CD4-positive, alpha-beta memory T cell (primary cell): ENCODE results near the gene LSS. TPM values are rescaled to one million over a fixed set of nuclear protein-coding genes. Genes with fewer than 3 reads are reported as not detected.

Experiments used
- CTCF ChIA-PET: fragments of 350-600 bp; sonication (Branson Sonifier 250); formaldehyde crosslinking; loops from one replicate; lab custom pipeline; 2021; ENCODE audit warnings: inconsistent platforms; ENCODE audit not compliant: partially characterized antibody; lab: Charles Lee
- POLR2A ChIA-PET: fragments of 350-600 bp; sonication (Branson Sonifier 250); formaldehyde crosslinking; loops from one replicate; lab custom pipeline; 2021; ENCODE audit not compliant: partially characterized antibody; lab: Charles Lee
- DNase-seq, 5 donors: peaks; one replicate each; pipeline versions ENCODE4 v3.0.0 to v3.0.0-alpha.2; 2020 to 2022; ENCODE audit warnings: mixed read lengths in 1 of 5
- H3K27ac ChIP-seq: one replicate; pipeline ENCODE4 v1.7.0; 2013; ENCODE audit warnings: low read depth, low read length
- H3K27me3 ChIP-seq: 2 replicates; pipeline ENCODE4 v1.7.0; 2013; ENCODE audit warnings: mild to moderate bottlenecking, low read length, moderate library complexity; ENCODE audit not compliant: insufficient read depth
- H3K36me3 ChIP-seq: 2 replicates; pipeline ENCODE4 v1.7.0; 2013; ENCODE audit warnings: mild to moderate bottlenecking, low read length, moderate library complexity; ENCODE audit not compliant: insufficient read depth
- H3K4me1 ChIP-seq: 2 replicates; pipeline ENCODE4 v1.7.0; 2013; ENCODE audit warnings: mild to moderate bottlenecking, low read length, moderate library complexity; ENCODE audit not compliant: insufficient read depth
- H3K4me3 ChIP-seq, 2 donors: one replicate each; pipeline ENCODE4 v1.7.0; 2013; ENCODE audit warnings: low read length in 2 of 2, mild to moderate bottlenecking in 1 of 2
- H3K9me3 ChIP-seq, 2 donors: one replicate each; pipeline ENCODE4 v1.7.0; 2013; ENCODE audit warnings: low read length in 2 of 2, control low read depth in 1 of 2; ENCODE audit not compliant: control insufficient read depth in 1 of 2
- H3K27ac Mint-ChIP-seq, 7 donors: one replicate each; pipeline ENCODE4 v1.8.0; 2020 to 2021; ENCODE audit warnings: mixed read lengths in 7 of 7, mild to moderate bottlenecking in 6 of 7, inconsistent platforms in 3 of 7, moderate library complexity in 3 of 7
- H3K27me3 Mint-ChIP-seq, 2 donors: one replicate each; pipeline ENCODE4 v1.8.0; 2020 to 2021; ENCODE audit warnings: mixed read lengths in 2 of 2
- H3K36me3 Mint-ChIP-seq, 2 donors: one replicate each; pipeline ENCODE4 v1.8.0; 2020 to 2021; ENCODE audit warnings: mixed read lengths in 2 of 2, inconsistent platforms in 1 of 2, mild to moderate bottlenecking in 1 of 2
- H3K4me1 Mint-ChIP-seq, 4 donors: one replicate each; pipeline ENCODE4 v1.8.0; 2020 to 2021; ENCODE audit warnings: mixed read lengths in 4 of 4, mild to moderate bottlenecking in 1 of 4
- H3K4me3 Mint-ChIP-seq, 8 donors: one replicate each; pipeline ENCODE4 v1.8.0; 2020 to 2021; ENCODE audit warnings: mixed read lengths in 8 of 8, mild to moderate bottlenecking in 7 of 8, moderate library complexity in 6 of 8, inconsistent platforms in 3 of 8
- H3K9me3 Mint-ChIP-seq, 8 donors: one replicate each; pipeline ENCODE4 v1.8.0; 2020 to 2021; ENCODE audit warnings: mixed read lengths in 8 of 8, mild to moderate bottlenecking in 5 of 8, inconsistent platforms in 3 of 8, moderate library complexity in 1 of 8
- intact Hi-C: fragments of 100-400 bp; cut with micrococcal nuclease; formaldehyde crosslinking; loops from one replicate; pipeline ENCODE4 v1.15.1; 2023
- polyA plus RNA-seq, 2 donors: library from polyadenylated mRNA; unstranded; fragments of 300-500 nt; fragmentation: Illumina TruSeq; gene quantifications; one replicate each; pipeline ENCODE4 v1.2.3, GENCODE V29; 2021
- total RNA-seq, 2 experiments: library from RNA; stranded (reverse); gene quantifications; one replicate each; pipeline ENCODE4 v1.2.3, GENCODE V29; 2021

The LSS gene
- total and polyA plus RNA-seq, 4 experiments from 2014 or later = 15.3 to 54.5 (median 35.1) TPM

GRCh38 chr21:46265736-46266525 lies 37.4 kb upstream of the LSS start:
- CTCF ChIA-PET = no interaction called here
- Mint-ChIP-seq H3K27ac (no peak overlapping the region), H3K27me3 (no peaks in the 10 kb centered on the region), H3K4me1 (no peaks in the 10 kb centered on the region), H3K36me3 (peaks cover 32 to 62% of the 10 kb centered on the region in 2 donors), H3K4me3 (no peak overlapping the region), H3K9me3 (no peaks in the 10 kb centered on the region)
- Histone ChIP-seq H3K36me3 (peaks cover 72% of the 10 kb centered on the region), H3K27me3 (no peaks in the 10 kb centered on the region), H3K9me3 (no peaks in the 10 kb centered on the region), H3K4me3 (no peak overlapping the region), H3K4me1 (no peaks in the 10 kb centered on the region), H3K27ac (no peak overlapping the region)
- intact Hi-C loops = no loop called here
- no peak for DNase-seq
- POLR2A ChIA-PET = no interaction called here

- ChIA-PET CTCF (no interaction called here), POLR2A (no interaction called here)
- Histone ChIP-seq H3K27ac (no peak overlapping the region), H3K4me1 (no peaks in the 10 kb centered on the region), H3K4me3 (no peak overlapping the region), H3K27me3 (no peaks in the 10 kb centered on the region), H3K36me3 (peaks cover 65% of the 10 kb centered on the region), H3K9me3 (no peaks in the 10 kb centered on the region)
- Mint-ChIP-seq H3K27me3 (no peaks in the 10 kb centered on the region), H3K36me3 (peaks cover 30 to 56% of the 10 kb centered on the region in 2 donors), H3K9me3 (no peaks in the 10 kb centered on the region), H3K27ac (no peak overlapping the region), H3K4me3 (no peak overlapping the region), H3K4me1 (no peaks in the 10 kb centered on the region)
- no peak for DNase-seq
- intact Hi-C loops = no loop called here
These were observed 36.1 kb upstream of the LSS start for GRCh38 chr21:46264690-46265144.

GRCh38 chr21:46264046-46264689 lies 35.6 kb upstream of the LSS start:
- H3K4me1 Mint-ChIP-seq = no peaks in the 10 kb centered on the region
- peak overlapping the region in 1 of 7 donors; percentile 82 for H3K27ac Mint-ChIP-seq
- H3K4me3 Mint-ChIP-seq = no peak overlapping the region
- Histone ChIP-seq H3K4me1 (no peaks in the 10 kb centered on the region), H3K9me3 (no peaks in the 10 kb centered on the region), H3K36me3 (peaks cover 60% of the 10 kb centered on the region), H3K27me3 (no peaks in the 10 kb centered on the region), H3K4me3 (no peak overlapping the region), H3K27ac (no peak overlapping the region)
- no peaks in the 10 kb centered on the region for H3K27me3 Mint-ChIP-seq
- DNase-seq = no peak
- peaks cover 30 to 52% of the 10 kb centered on the region in 2 donors for H3K36me3 Mint-ChIP-seq
- no peaks in the 10 kb centered on the region for H3K9me3 Mint-ChIP-seq
- CTCF ChIA-PET = no interaction called here
- POLR2A ChIA-PET = no interaction called here
- intact Hi-C loops = no loop called here

- Mint-ChIP-seq H3K36me3 (peaks cover 57 to 73% of the 10 kb centered on the region in 2 donors), H3K4me3 (no peak overlapping the region), H3K27ac (no peak overlapping the region), H3K4me1 (peaks cover 15 to 26% (median 20%) of the 10 kb centered on the region in 4 donors), H3K27me3 (no peaks in the 10 kb centered on the region), H3K9me3 (no peaks in the 10 kb centered on the region)
- H3K4me3 ChIP-seq = no peak overlapping the region
- peaks cover 48% of the 10 kb centered on the region for H3K36me3 ChIP-seq
- intact Hi-C loops = no loop called here
- peak in 1 of 5 donors; percentile 36 for DNase-seq
- ChIA-PET CTCF (no interaction called here), POLR2A (no interaction called here)
- no peaks in the 10 kb centered on the region for H3K27me3 ChIP-seq
- H3K4me1 ChIP-seq = peaks cover 17% of the 10 kb centered on the region
- no peak overlapping the region for H3K27ac ChIP-seq
- no peaks in the 10 kb centered on the region for H3K9me3 ChIP-seq
These were observed 28.0 kb upstream of the LSS start for GRCh38 chr21:46256501-46256994.

- Mint-ChIP-seq H3K9me3 (no peaks in the 10 kb centered on the region), H3K4me3 (no peak overlapping the region), H3K36me3 (peaks cover 59 to 72% of the 10 kb centered on the region in 2 donors), H3K27me3 (no peaks in the 10 kb centered on the region), H3K27ac (peak overlapping the region in 1 of 7 donors; percentile 68), H3K4me1 (peaks cover 16 to 28% (median 22%) of the 10 kb centered on the region in 4 donors)
- no peak overlapping the region for H3K4me3 ChIP-seq
- intact Hi-C loops = no loop called here
- no peaks in the 10 kb centered on the region for H3K9me3 ChIP-seq
- DNase-seq = no peak
- CTCF ChIA-PET = no interaction called here
- no peak overlapping the region for H3K27ac ChIP-seq
- H3K36me3 ChIP-seq = peaks cover 43% of the 10 kb centered on the region
- POLR2A ChIA-PET = no interaction called here
- no peaks in the 10 kb centered on the region for H3K27me3 ChIP-seq
- H3K4me1 ChIP-seq = peaks cover 21% of the 10 kb centered on the region
These were observed 27.3 kb upstream of the LSS start for GRCh38 chr21:46255758-46256337.

- CTCF ChIA-PET = interaction anchor here (0.6 kb wide), 1 partner anchor 1427 kb away, joined by 4 read pairs; no protein-coding TSS in a partner anchor
- H3K9me3 Mint-ChIP-seq = no peaks in the 10 kb centered on the region
- no peak overlapping the region for H3K4me3 ChIP-seq
- no peak overlapping the region for H3K27ac ChIP-seq
- H3K27me3 Mint-ChIP-seq = no peaks in the 10 kb centered on the region
- no peak overlapping the region for H3K4me3 Mint-ChIP-seq
- POLR2A ChIA-PET = interaction anchor here (0.9 kb wide), 1 partner anchor 379 kb away, joined by 4 read pairs; no protein-coding TSS in a partner anchor
- peaks cover 39% of the 10 kb centered on the region for H3K36me3 ChIP-seq
- H3K36me3 Mint-ChIP-seq = peaks cover 61 to 74% of the 10 kb centered on the region in 2 donors
- peaks cover 22 to 35% (median 28%) of the 10 kb centered on the region in 4 donors for H3K4me1 Mint-ChIP-seq
- H3K4me1 ChIP-seq = peaks cover 28% of the 10 kb centered on the region
- H3K27ac Mint-ChIP-seq = peak overlapping the region in 4 of 7 donors; percentile 46 to 80 (median 70)
- H3K9me3 ChIP-seq = no peaks in the 10 kb centered on the region
- intact Hi-C loops = no loop called here
- no peak for DNase-seq
- no peaks in the 10 kb centered on the region for H3K27me3 ChIP-seq
These were observed 26.6 kb upstream of the LSS start for GRCh38 chr21:46255166-46255565.
